Vagina (tissue), 2 donors: ENCODE data around the gene ARPC2. TPM values are rescaled to one million over a fixed set of nuclear protein-coding genes. Genes with fewer than 3 reads are reported as not detected.
A peak's percentile ranks its signal among the peaks of the same experiment; 100 is the strongest.
"Not testable (repeated sequence)": the region's sequence is repeated elsewhere in the genome, so short reads cannot be mapped to it uniquely, and the experiment has no call there.

Source experiments
- DNase-seq, 2 donors: peaks; one replicate each; pipeline ENCODE4 v3.0.0-alpha.2; 2017; ENCODE audit errors: extremely low spot score in 2 of 2
- H3K27ac ChIP-seq: fragments of 200-600 bp; sonication (generic); one replicate; pipeline ENCODE4 v1.5.1; 2019
- H3K27me3 ChIP-seq: fragments of 200-600 bp; sonication (generic); one replicate; pipeline ENCODE4 v1.5.1; 2019
- H3K36me3 ChIP-seq, 2 donors: fragments of 200-600 bp; sonication (generic); one replicate each; pipeline ENCODE4 v1.5.1; 2017 to 2019
- H3K4me1 ChIP-seq: fragments of 200-600 bp; sonication (generic); one replicate; pipeline ENCODE4 v1.5.1; 2019
- H3K4me3 ChIP-seq, 2 donors: fragments of 200-600 bp; sonication (generic); 1 replicate in 1 of 2; 2 replicates in 1 of 2; pipeline ENCODE4 v1.5.1; 2016 to 2019
- H3K9me3 ChIP-seq: fragments of 200-600 bp; sonication (generic); one replicate; pipeline ENCODE4 v1.5.1; 2019
- CTCF ChIP-seq, 3 experiments: fragments of 450-650 bp in 2 of 3; fragments of 200-600 bp in 1 of 3; sonication (generic) in 1 of 3; IDR thresholded peaks; one replicate each; pipeline ENCODE4 v1.5.1; 2017 to 2019; ENCODE audit warnings: antibody characterized with exemption in 3 of 3, mild to moderate bottlenecking in 2 of 3, moderate library complexity in 2 of 3
- POLR2A ChIP-seq, 2 donors: fragments of 450-650 bp; IDR thresholded peaks; one replicate each; pipeline ENCODE4 v1.6.1; 2017; ENCODE audit warnings: antibody characterized with exemption in 2 of 2, mild to moderate bottlenecking in 2 of 2, moderate library complexity in 2 of 2
- POLR2AphosphoS5 ChIP-seq, 2 donors: sonication (generic); formaldehyde crosslinking; IDR thresholded peaks; one replicate each; pipeline ENCODE4 v1.9.0; 2017; ENCODE audit warnings: antibody characterized with exemption in 2 of 2, mild to moderate bottlenecking in 2 of 2, low read depth in 1 of 2; ENCODE audit not compliant: insufficient read depth in 1 of 2
- intact Hi-C: fragments of 100-400 bp; cut with DNase I; formaldehyde crosslinking; loops from one replicate; pipeline ENCODE4 v1.15.1; 2023
- total RNA-seq: library from RNA; depleted of rRNA; stranded (reverse); fragments of >200 nt; gene quantifications from one replicate; pipeline ENCODE4 v1.2.3, GENCODE V29; 2016

Gene ARPC2
- 284 TPM for total RNA-seq

GRCh38 chr2:218216674-218217359 is at the start of gene ARPC2:
Gene ARPC2 (plus strand): TSS chr2:218217189. CDS start chr2:218217471, 282 bp downstream.
- Histone ChIP-seq H3K27me3 (no peaks in the 10 kb centered on the region), H3K9me3 (no peaks in the 10 kb centered on the region), H3K4me1 (peaks cover 49% of the 10 kb centered on the region), H3K36me3 (no peaks in the 10 kb centered on the region), H3K4me3 (peak within 1 kb of the TSS; percentile 95 to 97), H3K27ac (peak within 1 kb of the TSS; percentile 92)
- peak in 1 of 2 donors; percentile 94 for DNase-seq
- intact Hi-C loops, result loop anchor here (5.0 kb wide), 1 partner anchor 55 kb away; the partner anchor contains the start of genes AAMP and PNKD
- TF ChIP-seq POLR2A (IDR thresholded peaks at IDR 0.05), result peak in 1 of 2 donors; percentile 78
- peak in 1 of 3 experiments; percentile 51 for TF ChIP-seq CTCF (IDR thresholded peaks at IDR 0.05)
- TF ChIP-seq POLR2AphosphoS5 (IDR thresholded peaks at IDR 0.05; ENCODE audit: insufficient read depth in 1 of 2, low read depth in 1 of 2), result peak; percentile 95 to 96

GRCh38 chr2:218168016-218168415 is 49.0 kb upstream of the ARPC2 start:
- no peaks in the 10 kb centered on the region for H3K36me3 ChIP-seq
- intact Hi-C loops, result no loop called here

GRCh38 chr2:218168635-218169462 is 48.1 kb upstream of the ARPC2 start:
- no peak overlapping the region for H3K4me3 ChIP-seq
- no peaks in the 10 kb centered on the region for H3K36me3 ChIP-seq
- no peaks in the 10 kb centered on the region for H3K27me3 ChIP-seq
- no peak overlapping the region for H3K27ac ChIP-seq
- TF ChIP-seq POLR2AphosphoS5 (IDR thresholded peaks at IDR 0.05; ENCODE audit: insufficient read depth in 1 of 2, low read depth in 1 of 2) (no peak), POLR2A (IDR thresholded peaks at IDR 0.05) (no peak), CTCF (IDR thresholded peaks at IDR 0.05) (peak in 2 of 3 experiments; percentile 27 to 30)
- H3K9me3 ChIP-seq, result no peaks in the 10 kb centered on the region
- intact Hi-C loops, result no loop called here
- no peaks in the 10 kb centered on the region for H3K4me1 ChIP-seq
- no peak for DNase-seq

More at GRCh38 chr2:218168016-218168415, 49.0 kb upstream of the ARPC2 start:
- no peak for DNase-seq
- no peaks in the 10 kb centered on the region for H3K9me3 ChIP-seq
- H3K27ac ChIP-seq, result no peak overlapping the region
- H3K4me1 ChIP-seq, result no peaks in the 10 kb centered on the region
- TF ChIP-seq CTCF (IDR thresholded peaks at IDR 0.05), result no peak
- no peak for TF ChIP-seq POLR2AphosphoS5 (IDR thresholded peaks at IDR 0.05; ENCODE audit: insufficient read depth in 1 of 2, low read depth in 1 of 2)
- TF ChIP-seq POLR2A (IDR thresholded peaks at IDR 0.05), result no peak
- H3K4me3 ChIP-seq, result no peak overlapping the region
- no peaks in the 10 kb centered on the region for H3K27me3 ChIP-seq

GRCh38 chr2:218169757-218170546 is 47.0 kb upstream of the ARPC2 start:
- Histone ChIP-seq H3K4me1 (no peaks in the 10 kb centered on the region), H3K9me3 (no peaks in the 10 kb centered on the region), H3K36me3 (no peaks in the 10 kb centered on the region), H3K4me3 (no peak overlapping the region), H3K27ac (no peak overlapping the region), H3K27me3 (no peaks in the 10 kb centered on the region)
- TF ChIP-seq POLR2AphosphoS5 (IDR thresholded peaks at IDR 0.05; ENCODE audit: insufficient read depth in 1 of 2, low read depth in 1 of 2), result no peak
- no peak for TF ChIP-seq CTCF (IDR thresholded peaks at IDR 0.05)
- no peak for TF ChIP-seq POLR2A (IDR thresholded peaks at IDR 0.05)
- no peak for DNase-seq
- intact Hi-C loops, result no loop called here

DNA sequence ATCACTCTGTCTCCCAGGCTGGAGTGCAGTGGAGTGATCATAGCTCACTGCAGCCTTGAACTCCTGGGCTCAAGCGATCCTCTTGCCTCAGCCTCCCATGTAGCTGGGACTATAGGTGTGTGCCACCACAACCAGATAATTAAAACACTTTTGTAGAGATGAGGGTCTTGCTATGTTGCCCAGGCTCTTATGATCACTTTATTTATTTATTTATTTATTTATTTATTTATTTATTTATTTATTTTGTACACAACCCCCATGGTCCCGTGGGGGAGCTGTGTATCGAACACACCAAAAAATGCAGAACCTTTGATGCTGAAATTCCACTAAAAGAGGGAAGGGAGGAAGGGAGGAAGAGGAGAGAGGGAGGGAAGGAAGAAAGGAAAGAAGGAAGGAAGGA is 45.2 kb upstream of the ARPC2 start:
- H3K27me3 ChIP-seq, H3K4me1 ChIP-seq, DNase-seq, intact Hi-C loops, H3K4me3 ChIP-seq, H3K36me3 ChIP-seq, H3K27ac ChIP-seq, H3K9me3 ChIP-seq: not testable (repeated sequence)
